GM10847 (cell line): ENCODE measurements around the gene CBR4.

Source experiments
- POLR2A ChIP-seq: IDR thresholded peaks from 2 replicates; pipeline ENCODE4 v1.6.1; 2011; ENCODE audit not compliant: insufficient read length; ENCODE audit errors: extremely low read depth

Gene CBR4

DNA sequence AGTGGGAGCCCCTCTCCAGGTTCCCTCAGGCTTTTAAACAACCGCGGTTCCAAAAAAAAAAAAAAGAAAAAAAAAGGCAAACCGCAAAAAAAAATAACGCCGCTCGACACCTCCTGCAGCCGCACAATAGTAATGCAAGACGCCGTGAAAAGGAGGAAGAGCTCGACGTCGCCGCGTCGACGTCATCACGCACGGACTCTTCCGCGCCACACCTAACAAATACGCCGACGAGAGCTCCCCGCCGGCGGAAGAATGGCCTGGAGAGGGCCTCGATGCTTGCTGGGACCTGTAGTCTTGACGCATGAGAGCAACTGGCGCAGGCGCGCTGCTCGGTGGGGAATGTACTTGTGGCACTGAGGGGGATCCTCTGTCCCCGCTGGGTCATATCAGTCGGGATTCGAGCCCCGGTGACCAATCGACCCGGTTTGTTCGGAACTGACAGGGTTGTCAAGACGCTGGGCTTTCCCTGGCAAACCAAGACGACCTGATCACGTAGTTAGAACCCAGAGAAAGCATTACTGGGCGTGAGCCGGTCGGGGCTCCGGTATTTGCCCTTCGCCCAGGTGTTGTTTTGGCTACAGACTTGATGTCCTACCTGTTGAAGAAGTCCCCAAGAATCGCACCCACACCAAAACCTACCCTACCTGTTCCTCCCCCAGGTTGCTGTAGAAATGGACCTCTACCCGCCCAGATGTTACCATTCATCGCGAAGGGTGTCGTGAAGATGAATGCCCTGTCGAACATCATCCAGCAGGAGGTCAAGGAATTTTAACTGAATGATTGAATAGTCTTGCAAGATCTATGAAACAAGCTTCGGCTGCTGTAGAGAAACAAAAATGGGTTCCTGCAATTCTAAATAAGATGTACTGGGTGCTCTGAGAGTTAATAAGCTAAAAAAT lies at the start of gene CBR4:
Gene CBR4 (minus strand): TSS at position 131 of the 899 bp plus-strand sequence. CDS start 166 bp downstream, outside the sequence.
- peak; percentile 80 for TF ChIP-seq POLR2A

DNA sequence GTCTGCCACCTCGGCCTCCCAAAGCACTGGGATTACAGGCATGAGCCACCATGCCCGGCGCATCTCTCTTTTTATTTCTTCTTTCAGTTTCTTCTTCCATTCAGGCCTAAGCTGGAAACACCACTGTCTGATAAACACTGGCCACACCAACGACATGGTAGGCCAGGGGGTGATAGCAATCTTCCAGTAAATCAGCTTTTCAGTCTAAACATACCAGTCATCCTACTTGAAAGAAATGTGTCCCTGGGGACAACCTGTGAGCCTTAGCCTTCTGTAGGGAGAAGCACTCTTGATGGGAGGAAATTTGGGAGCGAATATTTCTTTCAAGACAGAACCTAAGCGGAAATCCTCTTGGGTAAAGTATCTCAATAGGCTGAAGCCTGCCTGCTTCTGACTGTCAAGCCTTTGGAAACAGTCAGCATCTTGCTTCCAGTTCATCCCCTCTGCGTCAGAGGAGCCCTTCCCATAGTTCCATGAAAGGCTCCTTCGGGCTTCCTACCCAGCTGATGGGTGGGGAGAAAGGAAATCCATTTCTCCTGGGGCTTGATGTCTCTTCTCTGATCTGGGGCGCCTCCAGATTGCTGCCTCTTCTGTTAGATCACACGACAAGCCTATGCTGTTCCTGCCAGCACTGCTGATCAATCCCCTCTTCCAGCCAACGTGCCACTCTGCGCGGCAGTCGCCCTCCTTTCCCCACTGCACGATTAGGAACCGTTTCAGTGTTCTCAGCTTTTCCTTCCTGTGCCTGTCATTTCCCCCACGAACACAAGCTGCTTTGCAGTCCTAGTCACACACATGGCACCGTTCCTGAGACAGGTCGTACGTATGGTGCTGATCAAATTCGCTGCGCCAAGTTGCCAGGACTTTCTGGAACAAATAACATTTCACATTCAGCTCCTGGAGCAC lies 49.5 kb upstream of the CBR4 start:
- TF ChIP-seq POLR2A, result no peak

DNA sequence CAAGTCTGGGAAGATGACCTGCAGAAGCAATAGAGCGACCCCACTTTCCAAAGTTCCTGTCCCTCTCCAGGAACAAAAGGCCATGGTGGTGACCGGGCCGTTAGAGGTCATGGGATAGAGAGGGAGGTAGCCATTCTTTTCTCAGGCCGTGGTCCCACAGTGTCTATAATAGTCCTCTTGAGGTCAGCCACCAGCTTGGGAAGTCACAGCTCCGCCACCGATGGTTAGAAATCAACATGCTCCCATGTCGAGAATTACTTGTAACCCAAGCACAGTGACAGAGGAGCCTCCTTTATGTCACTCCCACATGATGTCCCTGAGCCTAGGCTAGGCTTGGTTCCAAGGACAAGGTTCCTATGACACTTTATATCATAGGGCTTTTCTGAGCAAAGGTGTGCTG lies 48.3 kb upstream of the CBR4 start:
- no peak for TF ChIP-seq POLR2A

DNA sequence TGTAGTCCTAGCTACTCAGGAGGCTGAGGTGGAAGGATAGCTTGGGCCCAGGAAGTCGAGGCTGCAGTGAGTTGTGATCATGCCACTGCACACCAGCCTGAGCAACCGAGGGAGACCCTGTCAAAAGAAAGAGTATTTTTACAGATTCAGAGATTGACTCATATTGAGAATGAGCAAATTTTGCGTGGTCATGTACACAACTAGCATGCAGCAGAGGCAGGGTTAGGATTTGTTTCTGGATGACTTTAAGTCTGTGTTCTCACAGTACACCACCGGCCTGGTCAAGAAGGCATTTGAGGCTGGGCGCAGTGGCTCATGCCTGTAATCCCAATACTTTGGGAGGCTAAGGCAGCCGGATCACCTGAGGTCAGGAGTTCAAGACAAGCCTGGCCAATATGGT lies 44.8 kb upstream of the CBR4 start:
- no peak for TF ChIP-seq POLR2A

DNA sequence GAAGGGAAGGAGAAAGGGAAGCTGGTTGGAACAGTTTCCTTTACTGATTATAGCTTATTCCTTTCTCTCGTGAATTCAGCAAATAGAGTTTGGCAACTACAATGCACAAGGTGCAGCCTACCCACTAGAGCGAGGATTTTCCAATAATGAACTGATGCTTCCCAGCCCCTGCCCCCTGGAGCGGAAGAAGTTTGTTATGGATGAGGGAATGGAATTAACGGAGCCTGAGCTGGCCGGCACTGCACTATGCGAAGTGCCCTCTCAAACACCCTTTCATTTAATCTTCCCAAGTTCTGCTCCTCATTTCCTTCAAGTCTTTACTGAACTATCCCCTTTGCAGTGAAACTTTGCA lies 42.5 kb upstream of the CBR4 start:
- no peak for TF ChIP-seq POLR2A

DNA sequence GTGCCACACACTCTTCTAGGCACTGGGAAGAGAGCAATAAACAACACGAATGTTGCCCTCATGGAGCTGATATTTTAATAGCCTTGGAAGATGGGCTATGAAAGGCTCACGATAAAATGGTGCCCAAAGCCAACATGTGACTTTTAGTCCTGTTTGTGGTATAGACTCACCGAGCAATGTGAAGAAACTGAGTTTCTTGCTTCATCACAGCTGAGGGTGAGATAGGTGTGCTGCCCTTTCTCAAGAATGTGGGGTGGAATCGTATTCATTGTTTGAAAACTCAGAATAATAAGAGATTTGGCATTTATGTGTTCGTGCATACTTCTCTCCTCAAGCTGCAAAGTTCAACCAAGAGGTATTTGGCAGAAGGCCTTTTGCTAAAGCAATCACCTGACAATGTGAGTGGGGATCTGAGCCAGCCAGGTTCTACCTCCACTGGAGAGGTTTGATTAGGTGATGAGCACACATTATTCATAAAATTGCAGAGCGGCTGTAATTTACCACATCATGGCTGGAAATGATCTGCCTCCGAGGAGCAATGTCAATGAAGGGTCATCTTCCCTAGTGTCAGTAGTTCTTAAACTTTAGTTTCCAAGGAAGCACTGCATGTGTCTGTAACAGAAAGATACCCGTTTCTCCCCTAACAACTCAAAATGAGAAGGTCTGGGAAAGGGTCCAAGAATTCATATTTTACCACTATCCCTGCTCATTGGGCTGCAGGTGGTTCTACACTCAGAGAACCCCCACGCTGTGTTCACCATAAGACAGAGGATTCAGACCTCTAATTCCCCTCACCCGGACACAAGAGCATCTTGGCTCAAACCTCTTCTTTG lies 41.9 kb upstream of the CBR4 start:
- no peak for TF ChIP-seq POLR2A

DNA sequence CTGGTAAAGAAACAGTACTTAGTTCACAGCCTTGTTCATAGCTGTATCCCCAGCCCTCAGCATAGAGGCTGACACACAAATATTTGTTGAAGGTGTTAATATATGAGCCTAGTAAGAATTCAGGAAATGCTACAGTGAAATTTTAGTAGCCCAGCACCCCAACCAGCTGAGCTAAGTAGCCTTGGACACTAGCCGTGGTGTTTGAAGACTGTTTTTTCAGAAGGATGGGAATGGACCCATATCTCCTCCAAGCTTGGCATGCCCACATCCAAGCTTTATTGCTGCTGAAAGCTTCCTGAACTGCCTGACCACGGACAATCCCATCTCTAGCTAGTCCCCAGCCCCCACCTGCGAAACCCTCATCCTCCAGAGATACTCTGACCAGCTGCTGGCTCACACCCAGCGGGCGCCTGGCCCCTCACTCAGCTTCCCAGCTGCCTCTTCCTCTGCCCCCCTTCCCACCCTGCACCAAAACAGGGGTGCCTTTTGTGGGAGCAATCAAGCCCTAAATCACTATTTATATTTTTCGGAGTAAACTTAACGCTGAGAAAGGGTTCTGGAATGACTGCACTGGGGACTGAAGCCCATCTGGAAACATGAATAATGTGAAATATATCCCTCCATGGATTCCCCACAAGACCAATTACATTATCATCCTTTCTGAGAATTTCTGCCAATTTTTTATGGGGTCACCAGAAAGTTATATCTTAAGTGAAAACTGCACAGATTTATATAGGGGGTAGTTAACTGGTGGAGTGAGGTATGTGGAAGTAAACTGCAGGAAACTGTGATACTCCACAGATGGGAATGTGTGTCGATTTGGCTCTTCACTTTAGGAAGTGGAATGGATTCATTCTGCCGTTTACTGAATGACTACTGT lies 41.1 kb upstream of the CBR4 start:
- no peak for TF ChIP-seq POLR2A

DNA sequence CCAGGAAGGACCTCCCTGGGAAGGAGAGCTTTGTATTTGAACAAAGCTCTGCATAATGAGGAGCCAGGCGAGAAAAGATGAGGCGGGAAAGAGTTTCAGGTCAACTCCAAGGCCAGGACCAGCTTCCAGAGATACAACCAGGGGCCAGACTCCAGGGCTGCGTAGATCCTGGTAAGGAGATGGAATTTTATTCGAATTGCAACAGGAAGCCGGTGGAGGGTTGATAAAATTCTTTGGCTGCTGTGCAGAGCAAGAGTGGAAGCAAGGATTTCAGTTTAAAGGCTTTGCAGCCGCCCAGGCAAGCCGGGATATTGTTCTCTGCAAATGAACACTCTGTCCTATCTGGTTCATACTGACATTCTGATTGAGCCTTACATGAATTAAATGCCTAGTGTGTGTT lies 40.2 kb upstream of the CBR4 start:
- TF ChIP-seq POLR2A, result no peak

DNA sequence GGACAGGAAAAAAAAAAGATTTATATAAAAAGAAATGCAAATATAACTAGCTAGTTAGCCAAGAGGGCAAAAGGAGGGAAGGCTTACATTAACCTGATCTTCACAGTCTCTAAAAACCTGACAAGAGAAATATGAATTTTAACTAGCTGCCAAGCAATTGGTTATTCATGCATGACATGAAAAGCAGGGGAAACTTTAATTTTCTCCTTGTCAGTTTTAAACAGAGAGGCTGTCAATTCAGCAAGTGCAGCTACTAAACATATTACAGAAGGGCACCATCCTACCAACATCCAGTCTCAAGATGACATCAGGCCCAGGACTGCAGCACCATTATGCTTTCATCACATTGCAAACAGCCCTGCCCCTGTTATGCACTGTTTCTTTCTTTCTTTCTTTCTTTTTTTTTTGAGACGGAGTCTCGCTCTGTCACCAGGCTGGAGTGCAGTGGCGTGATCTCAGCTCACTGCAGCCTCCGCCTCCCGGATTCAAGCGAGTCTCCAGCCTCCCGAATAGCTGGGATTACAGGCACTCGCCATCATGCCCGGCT lies 38.9 kb upstream of the CBR4 start:
- TF ChIP-seq POLR2A, result no peak

DNA sequence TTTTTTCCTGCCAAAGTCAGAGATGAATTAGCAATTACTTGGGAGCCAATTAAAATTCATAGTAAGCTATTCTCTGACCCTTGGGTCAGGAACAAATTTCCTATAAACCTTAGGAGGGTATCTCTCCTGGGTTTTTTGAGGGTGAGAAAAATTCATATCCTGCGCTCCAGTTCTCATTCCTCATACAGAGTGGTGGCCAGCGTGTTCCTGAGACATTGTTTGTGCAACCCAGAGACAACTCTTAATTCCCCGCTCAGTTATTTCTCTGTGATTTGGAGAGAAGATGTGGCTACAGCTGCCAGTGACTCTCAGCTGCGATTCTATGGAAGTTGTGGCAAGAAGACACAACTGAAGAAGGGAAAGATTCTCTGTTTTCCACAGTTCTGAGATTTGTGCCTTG lies 37.9 kb upstream of the CBR4 start:
- no peak for TF ChIP-seq POLR2A

DNA sequence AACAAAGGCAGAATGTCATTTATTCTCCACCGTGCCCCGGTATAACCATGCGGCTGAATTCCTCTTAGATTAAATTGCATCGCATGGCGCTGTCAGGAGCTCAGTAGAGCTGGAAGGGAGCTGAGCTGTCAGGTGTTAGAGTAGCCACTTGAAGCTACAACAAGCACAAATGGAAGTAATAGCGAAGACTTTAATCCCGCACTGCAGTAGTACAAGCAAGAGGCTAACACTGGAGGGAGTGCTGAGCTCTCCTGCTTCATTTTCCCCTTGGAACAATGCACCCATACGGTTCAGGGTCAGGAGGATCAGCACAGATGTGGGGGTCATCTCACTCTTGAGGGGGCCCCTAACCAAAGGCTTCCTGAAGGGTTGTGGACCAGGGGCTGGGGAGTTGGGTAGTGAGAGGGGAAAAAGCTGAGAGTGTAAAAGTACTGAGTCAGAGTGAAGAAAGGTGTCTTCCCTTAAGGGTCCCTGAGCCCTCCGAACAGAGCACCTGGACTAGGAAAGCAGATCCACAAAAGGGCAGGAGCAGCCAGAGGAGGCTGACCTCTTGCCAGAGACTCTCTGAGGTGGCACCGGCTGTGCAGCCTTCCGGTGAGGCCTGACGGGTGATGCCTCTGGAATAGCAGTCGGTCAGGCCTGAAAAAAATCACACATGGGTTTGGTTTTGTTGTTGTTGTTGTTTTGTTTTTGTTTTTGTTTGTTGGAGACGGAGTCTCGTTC lies 36.0 kb upstream of the CBR4 start:
- TF ChIP-seq POLR2A, result no peak

DNA sequence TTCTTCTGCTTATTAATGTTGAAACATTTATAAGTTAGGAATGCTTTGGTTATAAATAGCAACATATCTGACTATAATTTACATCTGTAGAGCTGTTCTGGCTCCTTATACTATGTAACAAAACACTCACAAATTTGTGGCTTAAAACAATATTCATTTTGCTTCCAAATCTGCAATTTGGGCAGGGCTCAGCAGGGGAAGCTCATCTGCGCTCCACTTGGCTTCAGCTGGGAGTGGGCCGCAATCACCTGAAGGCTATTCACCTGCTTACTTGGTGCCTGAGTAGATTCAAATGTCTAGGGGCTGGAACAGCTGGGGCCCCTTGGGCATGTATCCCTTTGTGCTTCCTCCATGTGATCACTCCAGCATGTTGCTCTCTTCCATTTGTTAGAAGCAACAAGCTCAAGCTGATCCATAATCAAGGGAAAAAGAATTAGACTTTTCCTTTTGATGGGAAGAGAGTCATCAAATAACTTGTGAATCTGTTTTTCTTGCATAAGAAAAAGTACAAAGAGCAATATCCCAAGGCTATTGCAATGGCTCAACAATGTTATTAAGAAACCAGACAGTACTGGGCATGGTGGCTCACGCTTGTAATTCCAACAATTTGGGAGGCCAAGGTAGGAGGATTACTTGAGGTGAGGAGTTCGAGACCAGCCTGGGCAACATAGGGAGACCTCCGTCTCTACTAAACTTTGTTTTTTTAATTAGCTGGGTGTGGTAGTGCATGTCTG lies 34.8 kb upstream of the CBR4 start:
- TF ChIP-seq POLR2A, result no peak

DNA sequence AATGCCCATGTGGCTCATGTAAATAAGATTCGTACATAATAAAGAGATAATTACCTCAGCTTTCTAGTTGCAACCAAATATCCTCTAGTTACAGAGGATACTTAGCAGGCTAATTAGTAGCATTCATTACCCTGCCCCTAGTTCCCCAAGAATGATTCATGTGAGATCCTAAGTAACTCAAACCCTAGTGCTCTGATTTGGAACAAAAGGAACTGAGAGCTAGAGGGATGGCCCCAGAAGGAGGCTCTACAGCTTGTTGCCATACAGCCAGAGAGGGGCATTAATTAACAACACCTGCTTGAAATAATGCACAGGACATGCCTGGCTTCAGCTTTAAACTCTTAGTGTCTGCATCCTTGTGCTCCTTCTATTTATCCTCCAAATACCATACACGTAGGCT lies 32.6 kb upstream of the CBR4 start:
- TF ChIP-seq POLR2A, result no peak
